Glomerular endothelial cell (primary cell): Measurements from ENCODE around the gene MYADM. TPM values are rescaled to one million over a fixed set of nuclear protein-coding genes. Genes with fewer than 3 reads are reported as not detected.
"Not testable (repeated sequence)": the region's sequence is repeated elsewhere in the genome, so short reads cannot be mapped to it uniquely, and the experiment has no call there.

Experiments used
- DNase-seq: peaks from one replicate; pipeline ENCODE4 v3.0.0-alpha.2; 2011; ENCODE audit warnings: low read depth, low spot score; ENCODE audit errors: extremely low read depth
- total RNA-seq: library from RNA; depleted of rRNA; stranded (reverse); fragments of >200 nt; gene quantifications from 2 replicates; pipeline ENCODE4 v1.2.3, GENCODE V29; 2015

The MYADM gene
- total RNA-seq, 1 donor from 2014 or later: 174 TPM

GRCh38 chr19:53868091-53868891 lies 608 bp downstream of the MYADM start:
- DNase-seq: no peak

DNA sequence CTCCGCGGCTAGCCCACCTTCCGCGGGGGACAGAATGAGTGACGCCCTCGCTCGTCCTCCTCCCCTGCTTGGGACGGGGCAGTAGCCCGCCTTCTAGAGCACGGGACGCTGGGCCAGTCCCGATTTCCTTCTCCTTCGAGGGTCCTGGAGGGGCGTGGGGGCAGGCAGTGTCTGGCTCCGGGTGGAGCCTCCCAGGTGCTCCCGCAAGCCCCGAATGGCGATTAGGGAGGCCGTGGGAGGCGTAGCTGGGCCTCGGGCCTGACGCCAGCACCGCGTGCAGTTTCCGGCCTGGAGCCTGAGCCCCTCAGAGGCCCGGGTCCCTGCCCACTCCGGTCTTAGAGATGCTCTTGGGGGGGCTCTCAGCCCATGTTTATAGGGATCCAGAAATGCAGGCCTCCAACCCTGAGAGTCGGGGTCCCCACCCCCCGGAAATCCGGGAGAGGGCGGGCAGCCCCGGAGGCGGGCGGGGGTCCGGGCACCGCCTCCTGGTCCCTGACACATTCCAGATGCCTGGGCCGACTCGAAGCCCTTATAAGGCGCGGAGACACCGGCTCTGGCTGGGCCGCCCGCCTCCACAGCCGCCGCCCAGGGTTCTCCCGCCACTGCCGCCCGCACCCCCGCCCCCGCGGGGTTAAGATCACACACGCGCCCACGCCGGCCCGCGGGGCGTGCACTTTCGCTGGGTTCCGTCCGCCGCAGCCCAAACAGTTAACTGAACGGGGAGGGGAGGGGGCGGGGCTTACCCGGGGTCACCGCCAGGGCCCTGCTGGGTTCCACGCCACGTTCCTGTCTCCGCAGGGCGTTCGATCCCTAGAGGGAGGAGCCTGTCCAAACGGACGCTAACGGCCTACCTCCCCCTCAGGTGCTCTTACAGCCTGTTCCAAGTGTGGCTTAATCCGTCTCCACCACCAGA lies 1.5 kb downstream of the MYADM start:
- no peak for DNase-seq

GRCh38 chr19:53869805-53870484 lies 2.3 kb downstream of the MYADM start:
- DNase-seq: not testable (repeated sequence)

DNA sequence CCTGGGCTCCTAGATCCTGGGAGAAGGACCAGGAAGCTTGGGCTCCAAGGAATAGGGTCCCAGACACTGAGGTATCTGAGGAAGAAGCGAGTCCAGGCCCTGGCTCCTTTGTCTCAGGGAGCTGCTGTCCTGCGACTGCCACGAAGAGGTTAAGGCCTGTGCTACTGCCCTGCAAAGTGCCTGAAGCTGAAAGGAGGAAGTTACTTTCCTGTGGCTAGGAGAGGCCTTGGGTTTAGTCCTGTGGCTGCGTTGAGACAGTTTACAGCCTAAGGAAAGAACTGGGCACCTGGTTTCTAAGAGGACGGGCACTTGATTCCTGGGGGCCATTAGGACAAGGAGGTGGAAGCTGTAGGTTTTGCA lies 2.8 kb downstream of the MYADM start:
- DNase-seq: no peak

- DNase-seq: no peak
Measured at GRCh38 chr19:53871454-53871853, 3.8 kb downstream of the MYADM start.

- DNase-seq: no peak
Measured at GRCh38 chr19:53872762-53873161, 5.1 kb downstream of the MYADM start.

- no peak for DNase-seq
Measured at GRCh38 chr19:53873773-53874605, 6.3 kb downstream of the MYADM start.

DNA sequence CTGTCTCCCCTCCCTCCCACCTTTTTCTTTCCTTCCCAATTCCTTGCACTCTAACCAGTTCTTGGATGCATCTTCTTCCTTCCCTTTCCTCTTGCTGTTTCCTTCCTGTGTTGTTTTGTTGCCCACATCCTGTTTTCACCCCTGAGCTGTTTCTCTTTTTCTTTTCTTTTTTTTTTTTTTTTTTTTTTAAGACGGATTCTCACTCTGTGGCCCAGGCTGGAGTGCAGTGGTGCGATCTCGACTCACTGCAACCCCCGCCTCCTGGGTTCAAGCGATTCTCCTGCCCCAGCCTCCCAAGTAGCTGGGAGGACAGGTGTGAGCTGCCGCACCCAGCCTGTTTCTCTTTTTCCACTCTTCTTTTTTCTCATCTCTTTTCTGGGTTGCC lies 6.9 kb downstream of the MYADM start:
- DNase-seq: no peak

DNA sequence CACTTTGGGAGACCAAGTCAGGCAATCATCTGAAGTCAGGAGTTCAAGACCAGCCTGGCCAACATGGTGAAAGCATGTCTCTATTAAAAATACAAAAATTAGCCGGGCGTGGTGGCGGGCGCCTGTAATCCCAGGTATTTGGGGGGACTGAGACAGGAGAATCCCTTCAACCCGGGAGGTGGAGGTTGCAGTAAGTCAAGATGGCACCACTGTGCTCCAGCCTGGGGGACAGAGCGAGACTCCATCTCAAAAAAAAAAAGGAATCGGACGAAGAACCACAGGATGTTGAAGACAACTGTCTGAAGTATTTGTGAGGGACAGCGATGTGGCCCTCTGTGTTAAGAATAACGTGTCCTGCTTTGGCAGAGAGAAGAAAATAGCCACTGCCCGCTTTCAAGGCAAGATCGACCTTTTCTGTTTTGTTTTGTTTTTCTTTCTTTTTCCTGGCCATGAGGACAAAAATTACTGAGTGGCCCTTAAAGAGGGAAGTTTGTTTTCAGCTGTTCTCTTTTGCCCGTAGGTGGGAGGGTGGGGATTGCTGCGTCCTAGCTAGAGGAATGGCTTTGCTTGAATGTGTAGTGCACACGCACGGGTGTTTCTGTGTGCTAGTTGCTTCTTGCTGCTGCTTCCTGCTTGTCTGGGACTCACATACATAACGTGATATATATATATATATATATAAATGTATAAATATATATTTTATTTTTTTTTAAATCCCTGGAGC lies 8.1 kb downstream of the MYADM start:
- DNase-seq: no peak

DNA sequence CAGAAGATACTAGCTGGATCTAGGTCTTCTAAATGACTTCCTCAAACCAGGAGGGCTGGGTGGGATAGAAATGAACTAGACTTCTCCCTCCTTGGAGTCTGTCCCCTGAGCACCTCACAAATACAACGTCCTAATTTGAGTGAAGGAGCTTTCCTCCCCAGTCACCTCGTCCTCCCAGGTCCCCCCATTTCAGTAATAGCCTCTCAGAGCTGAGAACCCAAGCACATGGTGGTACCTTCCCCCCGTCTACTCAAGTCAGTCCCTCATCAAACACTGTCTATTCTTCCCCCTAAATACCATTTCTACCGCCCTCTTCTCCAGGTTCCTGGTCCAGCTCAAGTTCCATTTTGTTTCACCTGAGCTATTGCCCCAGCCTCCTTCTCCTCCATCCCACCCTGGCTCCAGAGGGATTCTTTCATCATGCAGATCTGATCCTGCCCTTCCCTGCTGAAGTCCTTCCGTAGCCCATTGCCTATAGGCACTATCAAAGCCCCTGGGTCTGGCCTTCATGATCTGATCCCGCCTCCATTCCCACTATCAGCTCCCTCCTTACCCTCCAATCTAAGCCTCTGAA lies 9.1 kb downstream of the MYADM start:
- DNase-seq: no peak

DNA sequence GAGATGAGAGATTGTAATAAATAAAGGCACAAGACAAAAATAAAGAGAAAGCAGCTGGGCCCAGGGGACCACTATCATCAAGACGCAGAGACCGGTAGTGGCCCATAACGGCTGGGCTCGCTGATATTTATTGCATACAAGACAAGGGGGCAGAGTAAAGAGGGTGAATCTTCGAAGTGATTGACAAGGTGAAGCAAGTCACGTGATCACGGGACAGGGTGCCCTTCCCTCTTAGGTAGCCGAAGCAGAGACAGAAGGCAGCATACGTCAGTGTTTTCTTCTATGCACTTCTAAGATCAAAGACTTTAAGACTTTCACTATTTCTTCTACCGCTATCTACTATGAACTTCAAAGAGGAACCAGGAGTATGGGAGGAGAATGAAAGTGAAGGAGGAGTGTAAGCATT lies 9.7 kb downstream of the MYADM start:
- DNase-seq: no peak

GRCh38 chr19:53878776-53879139 lies 11.1 kb downstream of the MYADM start:
- DNase-seq: no peak

GRCh38 chr19:53879140-53880081 lies 11.7 kb downstream of the MYADM start:
- no peak for DNase-seq

- DNase-seq: no peak
Measured at GRCh38 chr19:53880711-53881481, 13.2 kb downstream of the MYADM start.

- no peak for DNase-seq
Measured at GRCh38 chr19:53881482-53882390, 14.1 kb downstream of the MYADM start, which contains the start of gene PRKCG. Gene PRKCG (plus strand): TSS chr19:53882197. CDS start chr19:53882495, 298 bp downstream.

DNA sequence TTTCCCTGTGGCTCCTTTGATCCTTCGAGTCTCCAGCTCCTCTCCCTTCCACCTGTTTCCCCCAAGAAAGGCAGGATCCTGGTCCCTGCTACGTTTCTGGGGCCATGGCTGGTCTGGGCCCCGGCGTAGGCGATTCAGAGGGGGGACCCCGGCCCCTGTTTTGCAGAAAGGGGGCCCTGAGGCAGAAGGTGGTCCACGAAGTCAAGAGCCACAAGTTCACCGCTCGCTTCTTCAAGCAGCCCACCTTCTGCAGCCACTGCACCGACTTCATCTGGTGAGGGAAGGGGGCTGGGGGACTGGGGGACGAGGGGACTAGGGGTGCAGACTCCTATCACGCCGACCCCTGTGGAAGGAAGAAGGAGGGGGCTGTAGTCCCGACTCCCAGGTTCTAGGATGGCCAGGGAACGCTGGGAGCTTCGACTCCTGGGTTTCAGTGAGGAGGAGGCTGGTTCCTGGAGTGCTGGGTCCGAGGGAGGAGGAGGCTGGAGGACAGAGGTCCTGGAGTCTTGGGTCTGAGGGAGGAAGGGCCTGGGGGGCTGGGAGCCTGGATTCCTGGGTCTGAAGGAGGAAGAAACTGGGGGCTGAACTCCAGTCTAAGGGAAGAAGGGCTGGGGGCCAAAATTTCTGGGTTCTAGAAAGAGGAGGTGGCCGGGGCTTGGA lies 14.8 kb downstream of the MYADM start:
- DNase-seq: no peak
